ENCODE data around the gene KMT2E.

GRCh38 chr7:104969183-104969582 is 44.8 kb upstream of the KMT2E start:
- TF ChIP-seq CTCF (conservative IDR thresholded peaks at IDR 0.05) (no peak), EZH2 (IDR thresholded peaks at IDR 0.05; ENCODE audit: low read depth) (no peak)

Measured in PC-9 (cell line).